H9 (cell line): ENCODE data around the gene GIMAP4. TPM values are rescaled to one million over a fixed set of nuclear protein-coding genes. Genes with fewer than 3 reads are reported as not detected.

Experiments
- DNase-seq: peaks from one replicate; pipeline ENCODE4 v3.0.0-alpha.2; 2017
- H2AFZ ChIP-seq: one replicate; pipeline ENCODE4 v1.6.1; 2013; ENCODE audit warnings: mild to moderate bottlenecking, low read length, control low read depth, moderate library complexity
- H2AK5ac ChIP-seq: 2 replicates; pipeline ENCODE4 v1.6.1; 2013; ENCODE audit warnings: low read length, control low read depth, mixed read lengths; ENCODE audit not compliant: insufficient read length
- H2BK120ac ChIP-seq: one replicate; pipeline ENCODE4 v1.6.1; 2013; ENCODE audit warnings: low read depth, mild to moderate bottlenecking, low read length, control low read depth, inconsistent platforms; ENCODE audit not compliant: poor library complexity, severe bottlenecking
- H2BK12ac ChIP-seq: 2 replicates; pipeline ENCODE4 v1.6.1; 2013; ENCODE audit warnings: low read length, control low read depth, mixed read lengths, low read depth; ENCODE audit not compliant: insufficient read length
- H2BK15ac ChIP-seq: 2 replicates; pipeline ENCODE4 v1.6.1; 2013; ENCODE audit warnings: low read depth, low read length, control low read depth
- H2BK20ac ChIP-seq: one replicate; pipeline ENCODE4 v1.6.1; 2013; ENCODE audit warnings: low read depth, mild to moderate bottlenecking, low read length, control low read depth, inconsistent platforms; ENCODE audit not compliant: poor library complexity, severe bottlenecking
- H2BK5ac ChIP-seq: 2 replicates; pipeline ENCODE4 v1.6.1; 2013; ENCODE audit warnings: low read length, control low read depth, mixed read lengths; ENCODE audit not compliant: insufficient read length
- H3K14ac ChIP-seq: 2 replicates; pipeline ENCODE4 v1.6.1; 2013; ENCODE audit warnings: low read length, control low read depth; ENCODE audit not compliant: insufficient read depth
- H3K18ac ChIP-seq: 2 replicates; pipeline ENCODE4 v1.6.1; 2013; ENCODE audit warnings: low read depth, mild to moderate bottlenecking, mixed read lengths, low read length, control low read depth; ENCODE audit not compliant: insufficient read length
- H3K23ac ChIP-seq: 2 replicates; pipeline ENCODE4 v1.6.1; 2013; ENCODE audit warnings: low read length, control low read depth, mixed read lengths, low read depth; ENCODE audit not compliant: insufficient read length
- H3K23me2 ChIP-seq: 2 replicates; pipeline ENCODE4 v1.6.1; 2013; ENCODE audit warnings: low read depth, mild to moderate bottlenecking, mixed read lengths, low read length, control low read depth; ENCODE audit not compliant: insufficient read length, poor library complexity, severe bottlenecking
- H3K27ac ChIP-seq: 2 replicates; pipeline ENCODE4 v1.5.1; 2013; ENCODE audit warnings: low read length, control low read depth, mixed read lengths, low read depth; ENCODE audit not compliant: insufficient read length
- H3K27me3 ChIP-seq: 2 replicates; pipeline ENCODE4 v1.6.1; 2013; ENCODE audit warnings: low read length, control low read depth, inconsistent platforms; ENCODE audit not compliant: insufficient read depth
- H3K4ac ChIP-seq: 2 replicates; pipeline ENCODE4 v1.6.1; 2013; ENCODE audit warnings: low read depth, mild to moderate bottlenecking, control low read depth, inconsistent platforms, low read length, moderate library complexity
- H3K4me1 ChIP-seq: 2 replicates; pipeline ENCODE4 v1.6.1; 2013; ENCODE audit warnings: low read length, control low read depth, inconsistent platforms; ENCODE audit not compliant: insufficient read depth
- H3K4me2 ChIP-seq: 2 replicates; pipeline ENCODE4 v1.6.1; 2013; ENCODE audit warnings: low read length, control low read depth, mixed read lengths; ENCODE audit not compliant: insufficient read length, insufficient read depth
- H3K56ac ChIP-seq: 2 replicates; pipeline ENCODE4 v1.6.1; 2013; ENCODE audit warnings: low read depth, mild to moderate bottlenecking, mixed read lengths, low read length, control low read depth; ENCODE audit not compliant: insufficient read length
- H3K79me1 ChIP-seq: 2 replicates; pipeline ENCODE4 v1.6.1; 2013; ENCODE audit warnings: low read depth, mild to moderate bottlenecking, moderate library complexity, low read length, control low read depth, inconsistent platforms; ENCODE audit not compliant: insufficient read depth, poor library complexity, severe bottlenecking
- H3K79me2 ChIP-seq: 2 replicates; pipeline ENCODE4 v1.6.1; 2013; ENCODE audit warnings: low read length, control low read depth, inconsistent platforms; ENCODE audit not compliant: insufficient read depth
- H3K9ac ChIP-seq: 2 replicates; pipeline ENCODE4 v1.6.1; 2013; ENCODE audit warnings: low read length, control low read depth, mixed read lengths; ENCODE audit not compliant: insufficient read length; ENCODE audit errors: extremely low read depth
- H3K9me3 ChIP-seq: one replicate; pipeline ENCODE4 v1.6.1; 2013; ENCODE audit warnings: low read depth, low read length, inconsistent platforms; ENCODE audit not compliant: control insufficient read depth
- H3T11ph ChIP-seq: one replicate; pipeline ENCODE4 v1.6.1; 2013; ENCODE audit warnings: mild to moderate bottlenecking, low read length, control low read depth, inconsistent platforms
- H4K20me1 ChIP-seq: one replicate; pipeline ENCODE4 v1.6.1; 2013; ENCODE audit not compliant: control insufficient read depth, insufficient read length, insufficient read depth
- H4K5ac ChIP-seq: 2 replicates; pipeline ENCODE4 v1.6.1; 2013; ENCODE audit warnings: low read depth, mild to moderate bottlenecking, mixed read lengths, low read length, control low read depth; ENCODE audit not compliant: insufficient read length
- H4K8ac ChIP-seq: replicated peaks from 2 replicates; pipeline ENCODE4 v1.6.1; 2013; ENCODE audit warnings: low read length, control low read depth, mixed read lengths, low read depth; ENCODE audit not compliant: insufficient read length
- H4K91ac ChIP-seq: 2 replicates; pipeline ENCODE4 v1.6.1; 2013; ENCODE audit warnings: low read depth, mild to moderate bottlenecking, moderate library complexity, mixed read lengths, low read length, control low read depth; ENCODE audit not compliant: insufficient read length
- H3K27ac Mint-ChIP-seq, 3 experiments: 2 replicates in 2 of 3; 3 replicates in 1 of 3; pipeline ENCODE4 v1.8.0; 2020 to 2021; ENCODE audit warnings: mixed read lengths in 3 of 3, mild to moderate bottlenecking in 1 of 3, moderate library complexity in 1 of 3
- H3K27me3 Mint-ChIP-seq: 2 replicates; pipeline ENCODE4 v1.8.0; 2021; ENCODE audit warnings: low read depth, mild to moderate bottlenecking, moderate library complexity, mixed read lengths
- H3K36me3 Mint-ChIP-seq, 3 experiments: 2 replicates in 2 of 3; 3 replicates in 1 of 3; pipeline ENCODE4 v1.8.0; 2020 to 2021; ENCODE audit warnings: low read depth in 3 of 3, mixed read lengths in 3 of 3; ENCODE audit not compliant: insufficient read depth in 1 of 3
- H3K4me1 Mint-ChIP-seq, 2 experiments: 2 replicates each; pipeline ENCODE4 v1.8.0; 2020; ENCODE audit warnings: mixed read lengths in 2 of 2
- H3K4me3 Mint-ChIP-seq, 2 experiments: 2 replicates in 1 of 2; 3 replicates in 1 of 2; pipeline ENCODE4 v1.8.0; 2020 to 2021; ENCODE audit warnings: mild to moderate bottlenecking in 2 of 2, mixed read lengths in 2 of 2, moderate library complexity in 1 of 2
- H3K9me3 Mint-ChIP-seq, 2 experiments: 2 replicates in 1 of 2; 3 replicates in 1 of 2; pipeline ENCODE4 v1.8.0; 2020; ENCODE audit warnings: mild to moderate bottlenecking in 2 of 2, mixed read lengths in 2 of 2, moderate library complexity in 1 of 2
- WGBS: extraction: QIAGEN DNeasy Blood & Tissue Kit; methylation state at CpG from one replicate; pipeline ENCODE4 v1.1.7; 2013; ENCODE audit warnings: missing lambda C conversion rate, low lambda C conversion rate, mixed read lengths; ENCODE audit not compliant: insufficient read length; ENCODE audit errors: extremely low coverage; 5-methylcytosine and 5-hydroxymethylcytosine counted together
- total RNA-seq: library from RNA; stranded (reverse); gene quantifications from 2 replicates; pipeline ENCODE4 v1.2.1, GENCODE V29; 2021
- TF ChIP-seq, protein P1 (sequence below): fragments of 200-600 bp; sonication (generic); conservative IDR thresholded peaks from 3 replicates; pipeline ENCODE4 v1.8.0; 2021; ENCODE audit warnings: antibody characterized with exemption, mild to moderate bottlenecking

The GIMAP4 gene
- total RNA-seq, 1 experiment from 2014 or later: not detected

DNA sequence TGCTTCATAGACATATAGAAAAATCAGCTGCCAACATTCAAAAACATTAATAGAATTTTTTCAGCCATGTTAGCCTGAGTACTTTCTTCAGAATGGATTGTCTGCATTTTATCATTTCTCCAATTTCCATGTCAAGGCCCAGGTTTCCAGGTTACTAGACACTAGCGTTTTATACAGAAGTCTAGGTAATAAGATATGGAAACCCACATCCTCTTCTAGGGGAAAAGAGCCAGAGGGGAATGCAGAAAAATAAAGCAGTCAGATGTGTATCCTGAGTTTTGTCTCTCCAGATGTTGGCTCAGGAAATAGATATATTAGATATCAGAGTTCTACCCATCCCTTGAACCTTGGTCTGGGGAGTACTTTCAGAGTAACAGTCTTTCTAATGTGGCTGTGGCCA is 20.4 kb downstream of the GIMAP4 start:
- H3K36me3 Mint-ChIP-seq: peaks cover 0 to 3% (median 2%) of the 10 kb centered on the region in 3 experiments; a peak in 2 of 7 replicates
- peaks cover 64% of the 10 kb centered on the region for H3K27me3 Mint-ChIP-seq
- no peaks in the 10 kb centered on the region for H3K9me3 ChIP-seq
- no peak overlapping the region for H3K4me2 ChIP-seq
- no peak overlapping the region for H2BK15ac ChIP-seq
- no peaks in the 10 kb centered on the region for H3K79me1 ChIP-seq
- H3T11ph ChIP-seq: no peak overlapping the region
- H3K23me2 ChIP-seq: no peaks in the 10 kb centered on the region
- H2BK20ac ChIP-seq: no peak overlapping the region
- H3K4me3 Mint-ChIP-seq: no peak overlapping the region
- H2BK120ac ChIP-seq: no peak overlapping the region
- H2BK12ac ChIP-seq: no peak overlapping the region
- H4K20me1 ChIP-seq: no peaks in the 10 kb centered on the region
- H4K91ac ChIP-seq: no peak overlapping the region
- H2BK5ac ChIP-seq: no peak overlapping the region
- H4K5ac ChIP-seq: no peak overlapping the region
- no peaks in the 10 kb centered on the region for H3K79me2 ChIP-seq
- no peak overlapping the region for H3K27ac Mint-ChIP-seq
- no peak for DNase-seq
- H3K56ac ChIP-seq: no peak overlapping the region
- no peak overlapping the region for H3K14ac ChIP-seq
- no peak overlapping the region for H4K8ac ChIP-seq
- no peak overlapping the region for H3K4ac ChIP-seq
- H3K9me3 Mint-ChIP-seq: peaks cover 13 to 17% of the 10 kb centered on the region in 2 experiments; a peak in 4 of 5 replicates
- no peaks in the 10 kb centered on the region for H3K4me1 Mint-ChIP-seq
- no peak overlapping the region for H3K27ac ChIP-seq
- H2AK5ac ChIP-seq: no peak overlapping the region
- TF ChIP-seq, protein P1, sequence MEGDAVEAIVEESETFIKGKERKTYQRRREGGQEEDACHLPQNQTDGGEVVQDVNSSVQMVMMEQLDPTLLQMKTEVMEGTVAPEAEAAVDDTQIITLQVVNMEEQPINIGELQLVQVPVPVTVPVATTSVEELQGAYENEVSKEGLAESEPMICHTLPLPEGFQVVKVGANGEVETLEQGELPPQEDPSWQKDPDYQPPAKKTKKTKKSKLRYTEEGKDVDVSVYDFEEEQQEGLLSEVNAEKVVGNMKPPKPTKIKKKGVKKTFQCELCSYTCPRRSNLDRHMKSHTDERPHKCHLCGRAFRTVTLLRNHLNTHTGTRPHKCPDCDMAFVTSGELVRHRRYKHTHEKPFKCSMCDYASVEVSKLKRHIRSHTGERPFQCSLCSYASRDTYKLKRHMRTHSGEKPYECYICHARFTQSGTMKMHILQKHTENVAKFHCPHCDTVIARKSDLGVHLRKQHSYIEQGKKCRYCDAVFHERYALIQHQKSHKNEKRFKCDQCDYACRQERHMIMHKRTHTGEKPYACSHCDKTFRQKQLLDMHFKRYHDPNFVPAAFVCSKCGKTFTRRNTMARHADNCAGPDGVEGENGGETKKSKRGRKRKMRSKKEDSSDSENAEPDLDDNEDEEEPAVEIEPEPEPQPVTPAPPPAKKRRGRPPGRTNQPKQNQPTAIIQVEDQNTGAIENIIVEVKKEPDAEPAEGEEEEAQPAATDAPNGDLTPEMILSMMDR: no peak
- H3K23ac ChIP-seq: no peak overlapping the region
- no peaks in the 10 kb centered on the region for H3K4me1 ChIP-seq
- no CpG with 5 or more reads among the region's 1 CpG for WGBS
- H3K9ac ChIP-seq: no peak overlapping the region
- H3K27me3 ChIP-seq: no peaks in the 10 kb centered on the region
- H3K18ac ChIP-seq: no peak overlapping the region
- no peak overlapping the region for H2AFZ ChIP-seq
